Bronchial epithelial cell (primary cell): Measurements from ENCODE around the gene IGFBP5. TPM values are rescaled to one million over a fixed set of nuclear protein-coding genes. Genes with fewer than 3 reads are reported as not detected.

ENCODE experiments used
- DNase-seq: peaks from one replicate; pipeline ENCODE4 v3.0.0-alpha.2; 2010; ENCODE audit warnings: low read depth
- FAIRE-seq: peaks from 2 replicates; lab custom pipeline; 2011; peaks lifted over from hg19 to GRCh38; lab: Jason Lieb, UNC
- H3K27me3 ChIP-seq: 2 replicates; pipeline ENCODE4 v1.5.1; 2011; ENCODE audit warnings: low read length; ENCODE audit not compliant: control insufficient read depth, insufficient read depth
- H3K36me3 ChIP-seq: 2 replicates; pipeline ENCODE4 v1.5.1; 2011; ENCODE audit warnings: low read length; ENCODE audit not compliant: control insufficient read depth, insufficient read depth
- H3K4me3 ChIP-seq: 2 replicates; pipeline ENCODE4 v1.5.1; 2011; ENCODE audit warnings: mild to moderate bottlenecking, low read depth, low read length, control low read depth
- CTCF ChIP-seq: IDR thresholded peaks from 2 replicates; pipeline ENCODE4 v1.5.1; 2011; ENCODE audit warnings: mild to moderate bottlenecking, moderate library complexity, low read length, control low read depth, inconsistent platforms; ENCODE audit not compliant: insufficient read depth, severe bottlenecking
- total RNA-seq: library from RNA; depleted of rRNA; stranded (reverse); fragments of >200 nt; gene quantifications from 2 replicates; pipeline ENCODE4 v1.2.1, GENCODE V29; 2014

IGFBP5 gene
- total RNA-seq, 1 donor from 2014 or later = 9.2 TPM

GRCh38 chr2:216700088-216700567 is 4.8 kb upstream of the IGFBP5 start:
- no peak for TF ChIP-seq CTCF
- H3K36me3 ChIP-seq = no peaks in the 10 kb centered on the region
- DNase-seq (no peak), FAIRE-seq (no peak)
- no peak overlapping the region for H3K4me3 ChIP-seq
- no peaks in the 10 kb centered on the region for H3K27me3 ChIP-seq

- Histone ChIP-seq H3K4me3 (no peak overlapping the region), H3K27me3 (peaks cover 7% of the 10 kb centered on the region), H3K36me3 (no peaks in the 10 kb centered on the region)
- peak; percentile 71 for DNase-seq
- TF ChIP-seq CTCF = peak; percentile 67
- FAIRE-seq = peak; percentile 13
These were observed 3.5 kb upstream of the IGFBP5 start for GRCh38 chr2:216698895-216699294.

GRCh38 chr2:216698293-216698692 is 2.9 kb upstream of the IGFBP5 start:
- Histone ChIP-seq H3K27me3 (peaks cover 10% of the 10 kb centered on the region), H3K36me3 (no peaks in the 10 kb centered on the region), H3K4me3 (no peak overlapping the region)
- TF ChIP-seq CTCF = no peak
- FAIRE-seq = no peak
- no peak for DNase-seq

GRCh38 chr2:216696751-216697560 is 1.6 kb upstream of the IGFBP5 start:
- Histone ChIP-seq H3K36me3 (no peaks in the 10 kb centered on the region), H3K27me3 (peaks cover 10% of the 10 kb centered on the region), H3K4me3 (no peak overlapping the region)
- TF ChIP-seq CTCF = peak; percentile 44
- DNase-seq = peak; percentile 49
- FAIRE-seq = no peak

DNA sequence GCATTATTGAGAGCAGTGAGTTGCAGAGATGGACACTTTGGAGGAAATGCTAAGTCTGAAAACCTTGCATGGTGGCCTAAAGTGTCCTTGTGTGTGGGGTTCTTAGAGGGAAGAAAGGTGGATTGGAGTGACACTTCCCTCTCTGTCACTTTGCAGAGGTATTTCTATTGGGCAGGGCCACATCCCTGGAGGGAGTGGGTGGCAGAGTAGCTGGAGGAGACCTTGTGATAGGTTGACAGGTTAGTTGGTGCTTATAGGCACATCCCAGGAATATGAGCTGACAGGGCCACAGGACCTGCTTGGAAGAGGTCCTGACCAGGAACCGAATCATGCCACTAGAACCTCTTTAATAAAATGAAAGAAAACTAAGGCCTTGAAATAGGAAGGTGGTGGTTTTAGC is 972 bp upstream of the IGFBP5 start:
- DNase-seq (no peak), FAIRE-seq (no peak)
- no peak for TF ChIP-seq CTCF
- Histone ChIP-seq H3K36me3 (no peaks in the 10 kb centered on the region), H3K27me3 (peaks cover 10% of the 10 kb centered on the region), H3K4me3 (no peak overlapping the region)

DNA sequence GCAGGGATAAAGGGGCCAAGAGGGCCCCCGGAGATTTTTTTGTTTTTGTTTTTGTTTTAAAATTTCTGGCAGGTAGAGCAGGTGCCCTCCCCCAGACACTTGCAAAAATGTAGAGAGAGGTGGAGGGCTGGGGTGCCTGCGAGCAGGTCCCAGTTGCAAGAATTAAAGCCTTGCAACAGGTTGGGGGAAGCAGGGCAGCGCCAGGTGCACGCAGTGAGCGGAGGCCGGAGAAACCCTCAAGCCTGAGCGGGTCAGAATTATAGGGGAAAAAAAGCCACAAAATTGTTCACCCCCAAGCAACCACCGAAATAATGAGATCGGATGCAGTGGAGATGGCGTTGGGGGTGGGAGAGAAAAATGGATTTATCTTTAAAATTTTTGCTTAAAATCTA is 527 bp downstream of the IGFBP5 start:
- Histone ChIP-seq H3K4me3 (no peak overlapping the region), H3K36me3 (no peaks in the 10 kb centered on the region), H3K27me3 (peaks cover 10% of the 10 kb centered on the region)
- TF ChIP-seq CTCF = no peak
- FAIRE-seq (no peak), DNase-seq (no peak)
